Prostate gland (tissue), 2 donors: ENCODE data around the gene MACIR.

Source experiments
- CTCF ChIP-seq, 4 experiments: fragments of 200-600 bp in 2 of 4; fragments of 450-650 bp in 2 of 4; sonication (generic) in 2 of 4; IDR thresholded peaks; 1 replicate in 3 of 4; 2 replicates in 1 of 4; pipeline ENCODE4 v1.5.1; 2016 to 2019; ENCODE audit warnings: antibody characterized with exemption in 4 of 4, mild to moderate bottlenecking in 2 of 4, moderate library complexity in 2 of 4
- POLR2A ChIP-seq: fragments of 450-650 bp; IDR thresholded peaks from one replicate; pipeline ENCODE4 v1.6.1; 2016; ENCODE audit warnings: antibody characterized with exemption, mild to moderate bottlenecking
- POLR2AphosphoS5 ChIP-seq: sonication (generic); formaldehyde crosslinking; IDR thresholded peaks from one replicate; pipeline ENCODE4 v1.6.1; 2017; ENCODE audit warnings: antibody characterized with exemption

- no peak for TF ChIP-seq CTCF (IDR thresholded peaks at IDR 0.05)
- no peak for TF ChIP-seq POLR2A
- TF ChIP-seq POLR2AphosphoS5 = no peak
Measured at GRCh38 chr5:103216137-103216536, 42.4 kb upstream of the MACIR start.
